HG02571 (cell line): ENCODE measurements around the gene NRBP1.
"Not testable (repeated sequence)": the region's sequence is repeated elsewhere in the genome, so short reads cannot be mapped to it uniquely, and the experiment has no call there.

Experiments
- ATAC-seq: cut with Tn5 transposase; IDR thresholded peaks from one replicate; pipeline ENCODE4 v1.9.1; 2021; ENCODE audit warnings: mild to moderate bottlenecking, moderate library complexity; ENCODE audit not compliant: unreplicated experiment

NRBP1 gene

DNA sequence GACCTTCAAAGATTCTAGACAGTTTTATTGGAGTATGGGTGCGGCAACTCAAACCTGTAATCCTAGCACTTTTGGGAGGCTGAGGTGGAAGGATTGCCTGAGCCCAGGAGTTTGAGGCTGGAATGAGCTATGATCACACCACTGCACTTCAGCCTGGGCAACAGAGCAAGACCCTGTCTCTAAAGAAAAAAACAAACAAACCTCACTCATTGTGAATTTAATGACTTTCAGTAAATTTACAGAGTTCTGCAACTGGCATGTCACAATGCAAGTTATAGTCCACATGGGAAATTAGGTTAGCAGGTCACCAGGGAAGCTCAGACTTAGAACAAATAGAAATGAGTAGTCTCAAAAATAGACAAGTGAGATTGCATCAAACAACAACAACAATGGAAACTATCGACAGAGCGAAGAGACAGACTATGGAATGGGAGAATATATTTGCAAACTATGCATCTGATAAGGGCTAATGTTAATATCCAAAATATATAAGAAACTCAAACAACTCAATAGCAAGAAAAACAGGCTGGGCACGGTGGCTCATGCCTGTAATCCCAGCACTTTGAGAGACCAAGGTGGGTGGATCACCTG, 6.7 kb upstream of the NRBP1 start:
- no peak for ATAC-seq

DNA sequence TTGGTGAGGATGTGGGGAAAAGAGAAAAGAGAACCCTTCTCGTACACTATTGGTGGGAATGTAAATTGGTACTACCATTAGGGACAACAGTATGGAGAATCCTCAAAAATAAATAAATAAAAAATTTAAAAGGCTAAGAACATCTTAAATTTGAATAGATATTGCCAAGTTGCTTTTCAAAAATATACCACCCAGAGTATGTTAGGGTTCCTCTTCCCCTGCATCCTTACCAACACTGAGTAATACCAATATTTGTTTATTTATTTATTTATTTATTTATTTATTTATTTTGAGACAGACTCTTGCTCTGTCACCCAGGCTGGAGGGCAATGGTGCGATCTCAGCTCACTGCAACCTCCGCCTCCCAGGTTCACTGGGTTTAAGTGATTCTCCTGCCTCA, 5.5 kb upstream of the NRBP1 start:
- no peak for ATAC-seq

DNA sequence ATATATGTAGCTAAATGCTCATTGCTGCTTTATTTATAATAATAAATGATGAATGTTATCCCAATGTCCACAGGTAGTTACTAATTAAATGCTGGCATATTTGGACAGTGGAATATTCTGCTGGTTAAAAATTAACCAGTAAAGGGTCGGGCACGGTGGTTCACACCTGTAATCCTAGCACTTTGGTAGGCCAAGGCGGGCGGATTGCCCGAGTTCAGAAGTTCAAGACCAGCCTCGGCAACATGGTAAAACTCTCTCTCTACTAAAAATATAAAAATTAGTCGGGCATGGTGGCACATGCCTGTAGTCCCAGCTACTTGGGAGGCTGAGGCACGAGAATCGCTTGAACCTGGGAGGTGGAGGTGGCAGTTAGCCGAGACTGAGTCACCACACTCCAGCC, 3.4 kb upstream of the NRBP1 start:
- not testable (repeated sequence) for ATAC-seq

DNA sequence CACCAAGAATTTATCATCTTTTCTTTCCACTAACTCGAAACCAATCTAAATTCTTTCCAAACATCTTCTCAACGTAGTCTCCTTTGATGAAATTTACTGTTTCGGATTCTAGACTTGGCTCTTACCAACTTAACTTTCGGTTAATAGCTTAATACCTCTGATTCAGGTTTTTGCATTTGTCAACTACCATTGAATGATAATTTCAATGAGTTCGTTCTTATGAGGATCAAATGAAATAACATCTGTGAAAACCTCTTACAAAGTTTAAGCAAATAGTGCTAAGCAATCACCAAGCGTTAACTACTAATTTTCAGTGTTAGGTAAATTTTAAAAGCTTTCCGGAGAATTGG, 593 bp upstream of the NRBP1 start:
- no peak for ATAC-seq

DNA sequence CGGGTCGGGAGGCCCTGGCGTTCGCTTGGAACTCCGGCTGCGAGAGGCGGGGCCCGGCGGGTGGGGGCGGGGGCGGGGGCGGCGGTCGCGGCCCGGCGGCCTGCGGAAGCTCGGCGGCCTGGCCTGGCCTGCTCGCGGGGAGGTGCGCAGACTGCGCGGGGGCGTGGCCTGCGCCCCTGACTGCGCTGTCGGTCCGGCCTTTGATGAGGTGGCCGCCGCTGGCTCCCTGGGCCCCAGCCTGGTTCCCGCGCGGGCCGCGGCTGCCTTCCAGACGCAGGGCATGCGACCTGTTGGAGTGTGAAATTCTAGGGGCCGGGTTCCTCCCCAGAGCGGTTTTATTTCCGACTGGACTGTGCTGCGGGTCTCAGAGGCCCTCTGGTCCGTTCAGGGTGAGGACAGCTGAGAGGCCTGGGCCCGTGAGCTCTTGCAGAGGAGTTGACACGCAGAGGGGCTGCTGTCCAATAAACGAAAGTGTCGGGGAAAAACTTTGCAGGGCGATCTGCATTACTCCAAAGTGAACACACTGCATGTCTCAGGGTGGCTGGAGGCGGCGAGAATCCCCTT, 629 bp downstream of the NRBP1 start:
- ATAC-seq = peak; percentile 79

DNA sequence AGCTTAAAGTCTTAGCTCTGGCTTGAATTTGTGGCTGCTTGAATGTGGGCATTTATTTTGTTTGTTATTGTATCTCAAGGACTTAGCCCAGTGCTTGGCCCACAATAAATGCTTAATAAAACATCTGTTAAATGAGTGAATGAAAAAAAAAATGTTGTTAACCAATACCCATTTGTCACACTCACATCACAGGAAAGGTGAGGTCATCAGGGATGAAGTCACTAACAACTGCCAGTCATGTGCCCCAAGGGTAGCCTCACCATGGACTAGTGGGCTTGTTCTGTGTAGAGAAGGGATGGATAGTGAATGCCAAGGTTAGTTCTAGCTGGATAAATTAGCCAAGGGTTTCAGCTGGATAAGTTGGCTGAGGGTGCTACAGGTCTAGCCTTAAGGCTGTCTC, 3.0 kb downstream of the NRBP1 start:
- ATAC-seq = no peak

DNA sequence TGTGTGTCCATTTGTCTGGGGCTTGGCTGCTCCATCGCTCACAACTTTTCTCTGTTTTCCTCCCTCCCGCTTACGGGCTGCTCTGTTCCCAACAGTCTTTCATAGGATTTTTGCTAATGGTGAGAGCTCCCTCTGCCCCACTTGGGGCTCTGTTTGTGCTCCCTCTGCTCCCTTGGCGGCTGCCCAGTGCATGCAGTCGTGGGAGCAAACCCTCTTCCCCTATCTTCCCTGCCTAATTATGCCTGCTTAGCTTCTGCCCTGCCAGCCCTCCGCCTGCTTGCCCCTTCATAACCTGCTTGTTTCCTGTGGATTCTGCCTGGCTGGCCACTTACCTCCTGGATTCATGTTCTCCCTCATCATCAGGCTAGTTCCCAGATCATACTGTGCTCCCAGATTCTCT, 7.2 kb downstream of the NRBP1 start:
- no peak for ATAC-seq

DNA sequence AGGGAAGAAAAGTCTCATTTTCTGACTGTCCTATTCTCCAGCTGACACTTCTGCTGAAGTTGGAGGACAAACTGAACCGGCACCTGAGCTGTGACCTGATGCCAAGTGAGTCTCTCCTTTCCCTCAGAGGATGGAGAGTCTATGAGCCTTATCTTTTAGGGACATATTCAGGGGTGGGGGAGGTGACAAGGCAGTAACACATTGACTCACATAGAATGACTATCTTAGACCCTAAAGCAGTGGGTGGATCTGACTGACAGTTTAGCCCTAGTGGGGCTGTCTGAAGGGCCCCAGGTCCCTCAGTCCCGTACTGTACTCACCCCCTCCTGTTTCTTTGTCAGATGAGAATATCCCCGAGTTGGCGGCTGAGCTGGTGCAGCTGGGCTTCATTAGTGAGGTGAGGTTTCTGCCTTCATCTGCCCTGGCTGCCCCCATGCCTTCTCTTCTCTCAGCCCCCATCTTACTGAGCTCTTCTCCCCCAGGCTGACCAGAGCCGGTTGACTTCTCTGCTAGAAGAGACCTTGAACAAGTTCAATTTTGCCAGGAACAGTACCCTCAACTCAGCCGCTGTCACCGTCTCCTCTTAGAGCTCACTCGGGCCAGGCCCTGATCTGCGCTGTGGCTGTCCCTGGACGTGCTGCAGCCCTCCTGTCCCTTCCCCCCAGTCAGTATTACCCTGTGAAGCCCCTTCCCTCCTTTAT, 12.9 kb downstream of the NRBP1 start:
- no peak for ATAC-seq

DNA sequence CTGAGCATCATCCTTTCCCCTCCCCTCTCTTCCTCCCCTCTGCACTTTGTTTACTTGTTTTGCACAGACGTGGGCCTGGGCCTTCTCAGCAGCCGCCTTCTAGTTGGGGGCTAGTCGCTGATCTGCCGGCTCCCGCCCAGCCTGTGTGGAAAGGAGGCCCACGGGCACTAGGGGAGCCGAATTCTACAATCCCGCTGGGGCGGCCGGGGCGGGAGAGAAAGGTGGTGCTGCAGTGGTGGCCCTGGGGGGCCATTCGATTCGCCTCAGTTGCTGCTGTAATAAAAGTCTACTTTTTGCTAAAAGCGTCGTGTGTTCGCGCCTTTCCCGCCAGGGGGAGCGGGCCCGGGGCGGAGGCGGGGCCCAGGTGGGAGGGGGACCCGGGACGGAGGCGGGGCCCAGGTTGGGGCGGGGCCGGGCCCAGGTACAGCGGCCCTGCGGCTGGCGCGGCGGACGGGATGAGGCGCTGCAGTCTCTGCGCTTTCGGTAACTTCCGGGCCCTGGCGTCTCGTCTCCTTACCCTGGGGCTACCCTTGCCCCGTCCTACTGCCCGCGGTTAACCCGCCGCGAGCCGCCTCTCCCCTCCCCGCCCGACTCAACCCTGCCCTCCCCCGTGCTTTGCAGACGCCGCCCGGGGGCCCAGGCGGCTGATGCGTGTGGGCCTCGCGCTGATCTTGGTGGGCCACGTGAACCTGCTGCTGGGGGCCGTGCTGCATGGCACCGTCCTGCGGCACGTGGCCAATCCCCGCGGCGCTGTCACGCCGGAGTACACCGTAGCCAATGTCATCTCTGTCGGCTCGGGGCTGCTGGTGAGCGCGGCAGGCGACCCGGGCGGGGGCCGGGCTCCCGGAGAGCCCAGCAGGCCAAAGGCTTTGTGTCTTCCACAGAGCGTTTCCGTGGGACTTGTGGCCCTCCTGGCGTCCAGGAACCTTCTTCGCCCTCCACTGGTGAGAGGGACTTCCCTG, 13.8 kb downstream of the NRBP1 start, which contains the start of gene KRTCAP3:
TSS of gene KRTCAP3 (plus strand) at position 424 of the 962 bp plus-strand sequence. CDS start at position 456, 32 bp downstream.
- ATAC-seq = no peak

DNA sequence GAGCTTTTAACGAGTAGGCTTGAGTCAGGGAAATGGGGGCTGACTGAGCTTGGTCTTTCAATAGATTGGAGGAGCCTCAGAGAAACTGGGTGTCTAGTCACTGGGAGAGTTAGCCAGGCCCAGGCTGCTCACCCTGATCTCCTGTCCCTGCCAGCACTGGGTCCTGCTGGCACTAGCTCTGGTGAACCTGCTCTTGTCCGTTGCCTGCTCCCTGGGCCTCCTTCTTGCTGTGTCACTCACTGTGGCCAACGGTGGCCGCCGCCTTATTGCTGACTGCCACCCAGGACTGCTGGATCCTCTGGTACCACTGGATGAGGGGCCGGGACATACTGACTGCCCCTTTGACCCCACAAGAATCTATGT, 14.5 kb downstream of the NRBP1 start:
- ATAC-seq = no peak

DNA sequence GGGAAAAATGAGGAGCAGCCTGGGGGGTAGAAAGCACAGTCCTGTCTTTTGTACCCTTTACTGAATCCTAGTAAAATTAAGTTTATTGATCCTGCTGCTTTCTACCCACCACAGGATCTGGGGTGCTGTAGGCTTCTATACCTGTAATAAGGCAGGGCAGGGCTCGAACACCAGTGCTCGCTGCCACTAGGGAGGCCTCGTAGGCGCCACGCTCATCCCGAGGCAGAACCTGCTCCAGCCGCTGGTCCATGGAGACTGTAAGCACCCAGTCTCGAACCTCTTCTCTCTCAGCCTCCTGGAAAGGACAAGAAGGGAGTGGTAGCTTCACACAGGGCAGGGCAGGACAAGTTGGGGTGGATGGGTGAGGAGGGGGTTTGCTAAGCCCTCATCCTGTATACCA, 16.7 kb downstream of the NRBP1 start:
- no peak for ATAC-seq

DNA sequence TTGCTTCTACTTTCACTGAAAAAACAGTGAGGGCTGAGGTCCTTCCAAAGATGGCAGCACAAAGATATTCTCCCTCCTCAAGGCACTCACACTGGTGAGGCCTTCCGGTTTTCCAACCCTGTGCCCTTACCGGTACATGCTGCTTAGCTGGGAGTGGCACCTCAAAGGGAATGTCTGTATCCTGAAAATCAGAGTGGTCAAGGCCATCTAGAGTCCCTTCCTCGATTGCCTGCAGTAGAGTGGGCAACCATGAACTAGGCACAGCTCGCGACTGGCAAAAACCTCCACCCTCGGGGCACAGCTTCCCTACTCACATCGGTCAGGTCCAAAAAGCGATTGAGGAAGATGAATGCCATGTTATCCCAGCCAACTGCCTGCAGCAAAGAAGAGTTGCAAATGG, 17.2 kb downstream of the NRBP1 start:
- ATAC-seq = no peak

DNA sequence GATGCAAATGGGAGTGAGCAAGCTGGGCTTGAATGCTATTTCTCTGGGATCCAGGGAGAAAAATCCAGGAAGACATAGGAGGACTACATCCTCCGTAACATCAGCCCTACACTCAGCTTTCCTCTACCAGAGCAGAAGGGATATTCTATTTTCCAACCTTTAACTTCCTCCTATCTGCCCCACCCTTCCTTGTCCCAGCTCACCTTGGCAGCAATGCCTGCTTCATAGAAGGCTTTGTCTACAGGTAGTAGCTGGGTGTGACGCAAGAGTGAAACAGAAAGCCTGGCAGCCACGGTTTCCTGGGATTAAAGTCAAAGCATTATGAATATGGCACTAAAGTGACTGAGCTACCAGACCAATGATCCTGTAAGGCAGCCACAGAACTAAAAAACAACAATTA, 17.6 kb downstream of the NRBP1 start:
- ATAC-seq = no peak

DNA sequence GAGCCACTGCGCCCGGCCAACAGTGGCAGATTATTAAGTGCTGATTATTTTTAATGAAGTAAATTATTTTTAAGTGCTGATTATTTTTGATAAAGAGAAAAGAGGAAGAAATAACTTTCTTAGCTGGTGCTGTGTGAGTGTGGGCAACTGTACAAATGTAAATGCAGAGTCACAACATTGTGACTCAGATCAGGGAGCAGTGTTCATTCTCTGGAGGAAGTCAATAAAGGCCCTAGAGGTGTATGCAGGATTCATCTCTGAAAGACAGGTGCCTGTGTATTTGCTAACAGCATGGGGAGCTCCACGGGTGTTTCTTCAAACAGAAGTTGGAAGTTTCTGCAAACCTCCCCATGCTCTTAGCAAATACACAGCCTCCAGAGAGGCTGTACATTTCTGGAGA, 19.9 kb downstream of the NRBP1 start:
- no peak for ATAC-seq

DNA sequence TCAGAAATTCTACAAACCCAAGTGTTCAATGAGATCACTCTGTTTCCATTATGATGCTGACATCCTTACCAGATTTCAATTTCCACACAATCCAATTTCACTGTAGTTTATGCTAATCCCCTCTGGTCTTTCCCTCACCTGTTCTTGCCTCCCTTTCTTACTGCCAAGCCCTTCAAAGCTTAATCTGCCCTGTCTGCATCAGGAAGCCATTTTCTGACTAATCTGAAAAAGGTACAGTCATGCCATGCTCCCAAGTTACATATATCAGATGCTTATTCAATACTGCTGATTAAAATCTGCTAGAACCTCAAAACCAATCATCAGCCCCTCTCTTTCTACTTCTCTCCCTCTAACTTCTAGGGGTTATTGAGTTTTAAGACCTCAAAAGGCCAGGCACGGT, 22.7 kb downstream of the NRBP1 start:
- ATAC-seq = no peak

DNA sequence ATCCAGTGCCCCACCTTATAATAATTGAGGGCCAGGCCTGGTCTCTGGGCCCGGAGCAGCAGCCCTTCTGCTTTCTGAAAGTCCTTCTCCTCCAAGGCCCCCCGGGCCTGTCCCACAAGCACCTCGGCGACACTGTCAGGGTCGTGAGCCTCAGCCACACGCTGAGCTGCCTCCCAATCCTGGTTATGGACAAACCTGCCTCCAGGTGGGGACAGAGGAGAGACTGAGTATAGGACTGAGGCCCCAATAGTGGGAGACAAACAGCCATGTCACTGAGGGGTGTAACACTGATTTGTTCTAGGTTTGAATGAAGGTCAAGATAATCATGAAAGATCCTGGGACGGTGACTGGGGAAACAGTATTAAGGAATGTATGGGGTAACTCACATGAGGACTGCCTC, 25.5 kb downstream of the NRBP1 start:
- ATAC-seq = no peak

DNA sequence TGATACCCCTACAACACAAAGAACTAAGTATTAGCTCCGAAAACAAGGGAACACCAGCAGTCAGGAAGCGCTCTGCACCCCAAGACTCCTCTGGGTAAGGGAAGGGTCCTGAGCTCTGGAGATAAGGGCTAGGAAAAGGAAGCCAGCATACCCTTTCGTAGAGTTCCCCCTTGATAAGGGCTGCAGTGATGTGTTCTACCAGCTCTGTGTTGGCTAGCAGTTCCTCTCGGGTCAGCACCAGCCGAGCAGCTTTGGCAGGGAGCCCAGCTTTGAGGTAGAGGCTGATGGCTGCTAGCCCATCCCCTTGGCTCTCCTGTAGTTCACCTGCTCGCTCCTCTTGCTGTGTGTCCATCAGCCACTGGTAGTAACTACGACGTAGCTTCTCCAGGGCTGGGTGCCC, 32.7 kb downstream of the NRBP1 start:
- ATAC-seq = no peak

DNA sequence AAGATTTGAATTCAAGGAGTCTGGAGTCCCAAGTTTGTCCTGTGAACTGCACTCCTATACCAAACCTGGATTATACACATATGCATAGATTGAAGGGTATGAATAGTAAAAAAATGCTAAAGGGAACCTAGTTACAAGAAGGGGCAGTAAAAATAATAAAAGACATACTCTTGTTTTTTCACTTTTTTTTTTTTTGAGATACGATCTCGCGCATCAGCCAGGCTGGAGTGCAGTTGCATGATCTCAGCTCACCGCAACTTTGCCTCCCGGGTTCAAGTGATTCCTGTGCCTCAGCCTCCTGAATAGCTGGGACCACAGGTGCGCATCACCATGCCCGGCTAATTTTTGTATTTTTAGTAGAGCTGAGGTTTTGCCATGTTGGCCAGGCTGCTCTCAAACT, 36.0 kb downstream of the NRBP1 start:
- ATAC-seq = no peak

DNA sequence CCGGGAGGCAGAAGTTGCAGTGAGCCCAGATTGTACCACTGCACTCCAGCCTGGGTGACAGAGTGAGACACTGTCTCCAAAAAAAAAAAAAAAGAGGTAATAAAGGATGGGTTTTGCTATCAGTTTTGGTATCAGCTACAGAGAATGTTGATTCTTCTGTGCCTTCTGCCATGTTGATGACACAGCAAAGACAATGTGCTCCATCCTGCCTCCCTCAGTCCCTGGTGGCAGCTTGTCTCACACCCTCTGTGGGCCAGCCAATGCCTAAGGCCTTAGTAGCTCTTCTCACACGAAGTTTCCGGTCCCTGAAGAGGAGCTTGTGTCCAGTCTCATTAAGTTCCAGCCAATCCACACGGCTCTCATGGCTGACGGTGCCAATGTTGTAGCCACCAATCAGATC, 43.5 kb downstream of the NRBP1 start:
- no peak for ATAC-seq

DNA sequence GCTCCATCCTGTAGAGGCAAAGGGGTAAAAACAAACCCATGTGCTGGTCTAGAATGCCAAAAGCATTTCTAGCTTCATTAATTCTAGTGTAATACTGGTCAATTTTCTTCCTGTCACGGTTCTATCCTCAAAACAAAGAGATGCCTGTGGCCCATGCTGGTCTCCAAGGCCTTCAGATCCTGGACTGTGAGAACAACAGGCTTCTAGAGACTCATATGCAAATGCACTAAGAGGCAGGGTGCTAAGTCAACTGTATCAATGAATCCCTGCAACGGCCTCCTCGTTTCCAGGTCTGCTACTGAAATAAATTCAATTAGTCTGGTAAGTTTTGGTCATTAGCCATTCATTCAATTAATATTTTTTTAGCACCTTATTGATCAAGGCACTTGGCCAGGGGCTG, 57.1 kb downstream of the NRBP1 start:
- no peak for ATAC-seq

DNA sequence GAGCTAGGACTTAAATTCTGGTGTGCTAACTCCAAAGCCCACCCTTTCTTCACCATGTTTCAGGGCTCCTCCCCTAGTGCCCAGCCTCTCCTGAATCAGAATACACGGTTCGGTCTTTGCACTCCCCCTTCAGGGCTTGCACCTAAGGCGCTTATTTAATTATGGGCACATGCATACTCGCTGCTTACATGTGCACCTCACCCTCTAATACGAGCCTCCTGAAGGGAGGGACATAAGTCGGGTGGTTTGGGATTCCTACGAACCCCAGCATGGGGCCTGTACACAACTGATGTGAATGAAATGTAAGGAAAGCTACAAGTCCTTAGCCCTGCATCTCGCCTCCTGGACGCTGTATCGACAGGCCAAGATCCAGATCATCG, 60.7 kb downstream of the NRBP1 start:
- no peak for ATAC-seq
